ENCODE measurements around the gene GNAO1. TPM values are rescaled to one million over a fixed set of nuclear protein-coding genes. Genes with fewer than 3 reads are reported as not detected.
A peak's percentile ranks its signal among the peaks of the same experiment; 100 is the strongest.

The GNAO1 gene
- polyA plus RNA-seq, 5 donors, result 20.6 to 27.7 (median 24.2) TPM

DNA sequence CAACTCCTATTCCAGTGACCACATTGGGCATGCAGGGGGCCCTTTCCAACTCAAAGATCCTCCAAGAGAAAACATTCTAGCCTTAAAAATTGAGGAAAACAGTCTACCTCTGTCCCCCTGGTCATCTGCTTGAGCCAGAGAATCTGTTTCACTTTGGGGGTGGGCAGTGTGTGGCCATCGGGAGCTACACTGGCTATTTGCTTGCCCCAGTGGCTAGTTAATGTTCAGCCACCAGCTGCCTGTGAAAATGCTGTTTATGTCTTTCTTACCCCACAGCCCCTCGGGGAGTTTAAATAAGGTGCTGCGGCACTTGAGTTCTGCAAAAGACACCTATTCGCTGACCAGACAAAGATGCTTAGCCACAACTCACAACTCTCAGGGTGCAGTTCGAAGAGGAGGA, 43.4 kb downstream of the GNAO1 start:
- DNase-seq, result no peak

DNA sequence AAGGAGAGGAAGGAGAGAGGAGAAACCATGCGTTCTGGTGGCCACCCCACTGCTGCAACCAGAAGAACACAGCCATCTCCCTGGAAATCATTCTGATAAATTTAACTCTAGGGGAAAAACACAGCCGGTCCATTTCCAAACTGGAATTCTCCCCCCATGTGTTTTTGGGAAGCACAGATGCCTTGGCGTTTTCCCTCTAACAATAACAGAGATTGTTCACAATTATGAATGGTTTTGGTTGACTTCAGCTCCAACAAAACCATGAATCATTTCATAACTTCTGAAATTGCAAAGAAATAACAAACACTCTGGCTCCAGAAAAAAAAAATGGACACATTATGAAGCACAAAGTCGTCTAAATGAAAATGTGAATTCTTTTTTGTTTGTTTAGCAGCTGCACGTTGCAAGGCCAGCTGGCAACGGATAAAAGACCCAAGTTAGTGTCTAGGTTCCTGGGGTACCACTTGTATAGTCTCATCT, 46.2 kb downstream of the GNAO1 start:
- DNase-seq, result peak in 1 of 2 donors; percentile 14

DNA sequence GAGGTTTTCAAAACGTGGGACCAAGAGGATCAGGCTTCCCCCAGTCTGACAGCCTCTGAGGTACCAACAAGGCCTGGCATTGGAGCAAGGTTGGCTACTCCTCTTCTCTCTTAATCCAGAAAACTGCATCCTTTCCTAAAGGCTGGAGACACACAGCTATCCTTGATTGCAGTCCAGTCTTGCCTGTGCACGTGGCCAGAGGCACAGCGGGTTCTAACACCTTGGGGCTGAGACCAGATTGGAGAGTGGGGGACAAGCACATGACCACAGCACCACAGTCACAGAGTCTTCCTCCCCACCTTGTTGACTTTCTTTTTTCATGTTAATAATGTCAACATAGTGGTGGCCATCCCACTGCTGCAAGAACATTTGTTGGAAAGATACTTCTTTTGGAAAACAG, 46.9 kb downstream of the GNAO1 start:
- DNase-seq, result no peak

DNA sequence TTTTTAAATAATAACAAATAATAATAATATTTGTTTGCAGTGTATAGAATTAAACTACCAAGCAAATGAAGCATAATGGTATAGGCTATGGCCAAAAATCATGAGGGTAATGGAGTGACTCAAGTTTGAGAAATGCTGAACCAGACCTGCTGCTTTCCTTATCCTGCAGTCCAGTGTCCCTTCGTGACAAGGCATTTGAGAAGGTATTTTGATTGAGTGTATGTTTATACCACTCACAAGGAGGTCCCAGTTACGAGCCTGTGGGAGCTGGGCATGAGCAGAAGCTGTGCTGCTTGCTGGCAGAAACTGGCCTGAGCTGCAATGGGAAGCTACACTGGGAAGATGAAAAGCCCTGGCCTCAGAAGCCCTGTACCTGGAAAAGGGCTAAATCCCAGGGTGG, 50.3 kb downstream of the GNAO1 start:
- no peak for DNase-seq

DNA sequence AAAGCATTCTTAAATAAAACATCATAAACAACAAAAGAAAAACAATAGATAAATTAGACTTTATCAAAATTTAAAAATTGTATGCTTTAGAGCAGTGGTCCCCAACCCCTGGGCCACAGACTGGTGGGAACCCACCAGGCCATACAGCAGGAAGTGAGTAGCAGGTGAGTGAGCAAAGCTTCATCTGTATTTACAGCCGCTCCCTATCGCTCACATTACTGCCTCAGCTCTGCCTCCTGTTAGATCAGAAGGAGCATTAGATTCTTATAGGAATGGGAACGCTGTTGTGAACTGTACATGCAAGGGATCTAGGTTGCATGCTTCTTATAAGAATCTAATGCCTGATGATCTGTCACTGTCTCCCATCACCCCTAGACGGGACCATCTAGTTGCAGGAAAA, 51.5 kb downstream of the GNAO1 start:
- no peak for DNase-seq

DNA sequence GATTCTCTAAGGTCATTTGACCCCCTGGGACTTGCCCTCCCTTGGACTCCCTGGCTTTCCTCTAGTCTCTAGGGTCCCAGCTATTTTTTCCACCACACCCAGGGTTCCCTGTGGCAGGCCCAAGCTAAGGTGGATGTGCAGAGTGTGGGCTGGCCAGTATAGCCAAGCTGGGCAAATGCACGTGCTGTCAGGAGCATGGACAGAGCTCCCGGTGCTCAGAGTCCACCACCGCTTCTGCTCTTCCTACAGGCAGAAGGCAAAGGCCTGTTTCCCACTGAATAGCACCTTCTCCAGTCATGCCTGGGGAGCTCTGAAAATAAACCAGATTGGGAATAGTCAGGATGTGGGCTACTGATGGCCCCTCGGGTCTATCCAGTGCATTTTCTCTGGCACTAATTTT, 53.3 kb downstream of the GNAO1 start:
- no peak for DNase-seq

DNA sequence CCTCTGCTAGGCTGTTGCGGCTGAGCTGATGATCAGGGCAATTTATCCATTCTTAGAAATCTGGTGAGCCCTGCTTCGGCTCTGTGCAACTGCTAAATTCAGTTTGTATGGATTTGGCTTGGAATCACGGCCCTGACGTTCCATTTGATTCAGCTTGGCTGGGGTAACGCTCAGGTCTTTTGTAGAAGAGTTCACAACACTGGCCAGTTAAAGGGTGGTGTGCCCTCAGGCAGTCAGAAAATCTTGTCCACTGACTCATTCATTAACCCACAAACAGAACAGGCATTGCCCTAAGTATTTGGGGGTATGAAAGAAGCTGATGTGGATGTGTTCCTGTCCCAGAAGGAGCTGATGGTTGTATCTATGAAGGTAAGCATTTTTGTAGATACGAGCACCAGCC, 53.9 kb downstream of the GNAO1 start:
- DNase-seq, result no peak

DNA sequence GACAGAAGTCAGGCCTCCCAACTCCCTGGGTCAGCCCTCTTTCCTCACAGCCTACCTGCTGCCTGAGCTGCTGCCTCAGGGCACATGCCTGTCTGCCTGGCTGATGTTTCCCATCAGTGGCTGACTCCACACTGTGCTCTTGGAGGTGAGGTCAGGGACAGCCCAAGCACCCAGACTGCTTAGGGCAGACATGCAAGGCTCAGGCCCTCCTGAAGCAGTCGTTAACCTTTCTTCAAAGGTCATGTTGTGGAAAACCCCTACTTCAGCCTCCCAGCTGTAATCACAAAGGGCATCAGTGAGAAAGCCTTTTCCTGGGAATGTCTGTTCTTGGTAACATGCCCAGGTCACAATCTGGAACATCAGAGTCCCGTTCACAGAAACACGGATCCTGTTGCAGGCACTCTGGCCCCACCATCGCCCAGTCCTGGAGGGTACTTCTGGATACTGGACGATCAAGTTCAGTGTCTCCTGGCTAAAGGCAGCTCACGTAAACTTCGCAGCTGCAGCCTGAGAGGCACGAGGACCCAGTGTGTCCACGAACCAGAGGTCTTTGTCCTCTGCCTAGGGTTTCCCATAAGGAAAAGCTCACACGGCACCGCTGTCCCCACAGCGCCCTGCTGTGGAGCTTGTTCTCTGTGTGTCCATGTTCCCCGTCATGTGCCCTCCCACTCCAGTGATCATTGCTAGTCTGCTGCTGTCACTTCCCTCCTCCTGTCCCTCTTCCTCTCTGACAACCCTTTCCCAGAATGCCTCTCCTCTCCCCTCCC, 54.9 kb downstream of the GNAO1 start:
- DNase-seq, result no peak

DNA sequence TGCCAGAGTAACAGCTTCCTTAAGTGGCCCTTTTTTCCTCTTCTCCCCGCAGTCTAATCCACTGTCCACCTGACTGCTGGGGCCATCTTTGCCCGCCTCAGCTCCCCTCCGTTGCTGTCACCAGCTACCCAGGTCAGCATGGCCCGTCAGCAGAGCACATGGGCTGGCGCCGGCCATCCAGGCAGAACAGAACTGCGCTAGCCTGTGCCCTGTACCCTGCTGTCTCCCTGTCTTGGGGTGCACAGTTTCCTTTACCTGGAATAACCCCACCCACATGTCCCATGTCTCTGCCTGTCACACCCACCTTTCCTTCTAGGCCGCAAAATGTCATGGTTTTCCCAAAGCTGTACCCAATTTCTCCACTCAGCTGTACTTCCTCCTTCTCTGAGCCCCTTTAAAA, 55.7 kb downstream of the GNAO1 start:
- no peak for DNase-seq

DNA sequence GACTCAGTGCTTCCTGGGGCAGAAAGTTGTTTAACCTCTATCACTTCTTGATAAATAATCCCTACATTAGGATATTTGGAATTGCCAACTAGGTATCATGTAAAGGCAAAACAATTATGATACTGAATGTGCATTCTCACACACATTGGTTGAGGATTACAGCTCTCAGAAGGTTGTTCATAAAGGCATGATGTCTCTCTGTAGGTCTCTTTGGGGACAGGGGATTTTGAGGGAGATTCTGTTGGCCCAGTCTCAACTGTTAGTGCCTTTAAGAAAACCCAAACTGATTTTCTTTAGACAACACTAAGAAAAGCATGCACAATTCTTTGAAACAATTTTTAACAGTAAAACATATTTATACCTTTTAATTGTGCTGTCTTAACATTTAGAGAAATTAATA, 56.5 kb downstream of the GNAO1 start:
- no peak for DNase-seq

DNA sequence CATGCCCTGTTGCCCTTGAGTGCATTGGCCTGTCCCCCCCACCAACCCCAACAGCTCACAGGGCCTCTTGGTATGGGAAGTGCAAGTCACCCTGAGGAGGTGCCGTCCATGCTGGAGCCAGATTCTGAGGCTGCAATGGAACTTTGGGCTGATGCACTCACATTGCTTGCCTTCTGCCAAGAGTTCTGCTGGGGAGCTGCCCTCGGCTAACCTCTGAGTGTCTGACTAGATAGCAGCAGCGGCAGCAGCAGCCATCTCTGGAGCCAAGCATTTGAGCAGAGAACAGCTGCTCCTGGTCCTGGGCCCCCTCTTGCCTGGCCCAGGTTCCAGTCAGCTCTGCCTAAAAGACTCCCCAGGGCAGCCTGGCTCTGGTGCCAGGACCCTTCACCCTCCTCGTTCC, 61.5 kb downstream of the GNAO1 start:
- peak; percentile 83 to 86 for DNase-seq

DNA sequence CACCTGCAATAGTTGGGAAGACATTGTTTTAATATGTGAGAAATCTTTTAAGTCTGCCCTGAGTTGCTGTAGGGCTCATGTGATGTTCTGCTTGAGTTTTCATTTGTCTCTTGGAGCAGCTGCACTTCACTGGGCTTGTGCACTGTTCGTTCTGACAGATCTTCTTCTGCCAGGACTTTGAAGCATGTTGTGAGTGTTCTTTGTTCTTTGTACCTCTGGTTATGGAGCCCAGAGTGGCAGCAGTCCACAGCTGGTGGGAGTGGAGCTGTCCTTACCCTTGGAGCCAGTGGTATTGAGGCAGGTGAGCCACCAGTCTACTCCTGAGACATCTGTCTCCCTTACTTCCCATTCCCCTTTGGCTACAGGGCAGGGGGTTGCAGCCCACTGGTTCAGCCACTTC, 64.6 kb downstream of the GNAO1 start:
- DNase-seq, result no peak

DNA sequence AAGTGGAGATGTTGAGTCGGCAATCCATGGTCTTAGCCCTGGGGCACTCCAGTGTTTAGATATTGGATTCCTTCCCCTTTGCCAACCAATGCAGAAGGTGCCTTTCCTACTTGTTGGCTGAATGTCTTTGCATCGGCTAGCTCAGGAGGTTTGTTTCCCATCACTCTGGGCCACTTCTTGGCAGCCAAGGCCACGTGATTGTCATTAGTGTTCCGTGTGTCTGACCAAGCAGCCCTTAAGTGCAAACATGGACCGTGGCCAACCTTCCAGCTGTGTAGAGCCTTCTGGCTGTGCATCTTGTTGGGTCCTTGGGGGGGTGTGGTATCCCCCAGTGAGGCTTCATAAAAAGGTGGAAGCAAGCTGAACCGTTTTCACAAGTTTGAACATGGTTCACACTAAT, 66.0 kb downstream of the GNAO1 start:
- peak; percentile 71 to 77 for DNase-seq

DNA sequence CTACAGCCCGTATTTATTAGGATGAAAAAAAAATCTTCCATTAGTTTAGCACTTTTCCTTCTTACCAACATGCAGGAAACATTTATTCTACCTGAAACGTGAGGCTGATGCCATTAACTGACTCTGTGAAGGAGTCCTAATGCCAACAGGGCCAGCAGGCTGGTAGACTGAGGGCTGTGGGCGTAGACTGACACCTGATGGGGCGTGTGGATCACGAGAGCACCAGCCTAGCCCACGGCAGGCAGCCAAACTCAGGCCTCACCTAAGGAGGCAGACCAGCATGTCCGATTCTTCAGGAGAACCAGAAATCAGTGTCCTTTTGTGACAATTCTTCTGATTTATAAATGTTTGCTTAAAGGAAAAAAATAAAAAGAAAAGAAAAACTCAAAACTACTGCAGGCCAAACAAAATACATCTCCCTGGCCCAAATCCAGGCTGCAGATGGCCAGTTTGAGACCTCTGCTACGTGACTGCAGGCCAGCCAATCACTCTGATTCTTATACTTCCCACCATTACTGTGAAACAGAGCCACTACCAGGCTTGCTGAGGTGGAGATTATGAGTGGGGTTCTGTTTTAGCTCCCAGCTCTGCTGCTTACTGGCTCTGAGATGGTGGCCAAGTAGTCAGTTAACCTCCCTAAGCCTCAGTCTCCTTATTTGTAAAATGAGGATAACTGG, 66.5 kb downstream of the GNAO1 start:
- no peak for DNase-seq

DNA sequence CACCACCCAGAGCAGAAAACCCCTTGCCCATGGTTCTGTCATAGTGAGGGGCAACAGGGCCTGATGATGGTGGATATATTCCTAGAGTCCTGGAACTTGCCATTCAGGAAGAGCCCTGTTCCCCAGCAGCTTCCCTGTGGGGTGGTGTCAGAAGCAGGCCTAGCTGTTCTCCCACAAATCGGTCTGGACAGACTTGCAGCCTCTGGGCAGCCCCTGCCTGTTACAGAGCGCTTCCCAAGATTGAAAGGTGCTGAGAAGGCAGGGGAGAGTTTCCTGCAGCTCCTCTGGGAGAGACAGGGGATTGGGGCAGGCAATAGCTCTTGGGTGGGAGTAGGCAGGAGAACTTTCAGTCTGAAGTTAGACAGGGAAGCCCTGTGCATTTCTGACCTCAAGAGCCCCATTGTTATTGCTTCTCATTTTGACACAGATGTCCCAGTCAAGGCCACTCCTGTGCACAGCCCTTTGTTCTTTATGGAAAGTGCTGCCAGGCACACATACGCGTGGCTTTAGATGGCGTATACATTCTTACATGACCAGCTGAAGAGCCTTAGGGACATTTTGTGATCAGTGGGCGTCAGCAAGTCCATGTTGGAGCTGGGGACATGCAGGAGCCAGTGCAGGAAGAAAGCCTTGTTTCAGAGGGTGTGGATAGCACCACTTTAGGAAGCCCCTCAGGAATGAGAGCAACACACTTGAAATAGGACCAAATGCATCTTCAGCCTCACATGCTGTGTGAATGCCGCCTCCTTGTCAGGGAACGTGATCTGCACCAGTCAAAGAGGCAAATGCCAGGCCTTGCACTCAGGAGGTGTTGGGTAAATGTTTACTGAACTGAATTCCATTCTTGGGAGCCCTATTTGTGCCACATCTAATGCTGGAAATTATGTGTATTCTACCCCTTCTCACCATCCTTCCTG, 67.5 kb downstream of the GNAO1 start:
- DNase-seq, result no peak

DNA sequence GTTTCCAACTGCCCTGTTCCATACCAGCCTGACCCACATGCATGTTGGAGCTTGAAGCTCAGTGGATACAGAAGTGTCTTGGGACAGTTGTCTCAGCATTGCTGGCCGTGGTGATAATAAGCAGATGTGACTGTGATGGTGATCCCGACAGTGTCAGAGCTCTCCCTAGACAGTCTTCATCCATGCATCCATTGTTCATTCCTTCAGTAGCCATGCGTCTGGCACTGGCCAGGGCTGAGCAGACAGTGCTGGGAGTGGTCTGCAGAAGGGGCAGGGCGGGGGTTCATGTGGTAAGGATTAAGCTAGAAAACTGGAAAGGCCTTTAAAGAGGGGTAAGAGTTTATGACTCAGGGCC, 68.1 kb downstream of the GNAO1 start:
- no peak for DNase-seq

DNA sequence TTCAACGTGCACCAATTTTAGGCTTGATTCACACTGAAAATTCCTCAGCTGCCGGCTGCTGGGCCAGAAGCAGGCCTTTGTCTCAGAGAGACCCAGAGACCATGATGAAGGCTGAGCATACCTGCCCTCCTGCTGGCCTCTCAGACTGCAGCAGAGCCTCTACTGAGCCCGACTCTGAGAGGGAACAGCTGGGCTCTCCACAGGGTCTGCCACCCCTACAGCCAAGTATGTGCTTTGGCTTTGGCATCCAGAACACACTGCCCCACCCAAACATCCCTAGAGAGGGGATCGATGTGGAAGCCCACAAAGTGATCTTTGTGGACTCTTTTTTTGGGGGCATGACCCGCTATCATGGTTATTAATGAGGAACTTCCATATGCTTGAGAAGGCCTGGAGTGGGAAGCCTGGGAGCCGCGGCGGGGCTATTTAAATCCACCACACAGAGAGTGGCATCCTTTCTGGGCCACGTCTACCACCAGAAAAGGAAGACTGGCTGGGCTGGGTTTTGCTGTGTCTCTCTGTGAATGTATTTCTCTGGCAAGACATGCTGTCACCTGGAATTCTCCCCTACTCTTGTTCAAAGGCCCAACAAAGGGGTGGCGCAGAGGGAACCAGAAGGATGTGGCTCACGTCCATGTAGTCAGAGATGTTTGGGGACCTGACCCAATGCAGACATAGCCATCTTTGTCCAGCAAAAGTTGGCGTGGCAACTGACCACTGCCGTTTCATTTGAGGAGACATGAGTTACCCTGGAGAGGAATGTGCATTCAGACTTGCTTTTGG, 69.3 kb downstream of the GNAO1 start:
- no peak for DNase-seq

DNA sequence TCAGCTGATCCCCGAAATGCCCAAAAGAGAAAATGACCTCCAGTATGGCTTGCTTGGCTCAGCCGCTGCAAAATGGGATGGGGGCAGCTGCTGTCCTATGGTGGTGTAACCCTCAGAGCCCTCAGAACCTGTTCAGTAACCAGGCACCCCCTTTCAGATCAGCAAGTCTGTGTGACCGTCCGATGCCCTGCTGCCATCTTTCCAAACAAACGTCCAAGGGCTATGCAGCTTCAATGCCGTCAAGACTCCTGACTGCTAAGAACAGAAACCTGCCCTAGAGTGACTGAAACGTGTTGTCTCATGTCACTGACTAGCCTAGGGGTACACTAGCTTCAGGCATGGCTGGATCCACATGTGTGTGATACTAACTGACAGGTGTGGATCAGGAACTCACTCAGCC, 70.4 kb downstream of the GNAO1 start:
- DNase-seq, result no peak

DNA sequence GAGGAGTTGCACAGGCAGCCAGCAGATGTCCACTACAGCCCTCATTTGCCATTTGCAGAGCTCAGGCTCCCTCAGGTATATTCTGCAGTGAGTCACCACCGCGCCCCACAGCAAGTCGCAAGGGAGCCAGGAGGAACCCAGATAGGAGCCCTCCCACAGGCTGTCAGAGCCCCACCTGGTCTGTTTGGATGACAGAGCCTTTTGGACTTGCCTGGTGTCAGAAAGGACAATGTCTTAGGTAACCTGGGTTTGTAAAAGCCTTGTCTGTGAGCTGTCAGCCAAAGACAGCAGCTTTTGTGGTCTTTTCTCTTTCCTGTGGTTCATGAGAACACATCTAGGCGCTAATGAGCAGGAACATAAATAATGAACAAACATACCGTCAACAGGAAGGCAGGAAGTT, 70.9 kb downstream of the GNAO1 start:
- DNase-seq, result no peak

DNA sequence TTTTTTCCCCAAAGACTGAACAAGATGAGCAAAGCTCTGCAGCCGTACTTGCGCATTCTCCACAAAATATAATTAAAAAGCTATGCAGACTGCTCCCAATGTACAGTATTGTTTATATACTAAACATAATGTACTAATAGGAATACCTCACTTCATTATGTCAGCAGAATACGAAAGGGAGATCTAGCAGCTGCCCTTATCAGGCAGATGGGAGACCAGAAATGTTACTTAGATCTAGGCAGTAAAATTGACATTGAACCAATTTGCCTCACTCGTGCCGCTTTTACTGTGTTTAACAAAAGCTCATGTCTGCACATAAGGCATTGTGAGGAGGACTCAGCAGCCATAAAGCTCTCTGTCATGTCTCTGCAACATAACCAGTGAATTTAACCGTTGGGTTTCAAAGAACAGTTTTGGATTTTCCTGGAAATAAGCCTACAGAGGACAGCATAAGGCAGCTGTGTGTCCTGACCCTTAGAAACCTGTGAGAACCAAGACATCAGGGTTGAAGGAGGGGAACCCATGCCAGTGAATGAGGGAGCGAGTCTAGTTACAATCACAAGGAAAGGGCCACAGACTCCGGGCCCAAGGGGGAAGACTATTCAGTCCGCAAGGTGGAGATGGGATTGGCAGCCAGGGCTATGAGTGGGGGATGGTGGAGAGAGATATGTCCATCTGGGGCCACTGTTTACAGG, 71.4 kb downstream of the GNAO1 start:
- peak in 1 of 2 donors; percentile 45 for DNase-seq
